HG02571 (cell line): ENCODE results near the gene LMBR1L.

Source experiments
- ATAC-seq: cut with Tn5 transposase; IDR thresholded peaks from one replicate; pipeline ENCODE4 v1.9.1; 2021; ENCODE audit warnings: mild to moderate bottlenecking, moderate library complexity; ENCODE audit not compliant: unreplicated experiment

LMBR1L gene

GRCh38 chr12:49121047-49121696 lies 10.5 kb upstream of the LMBR1L start:
- no peak for ATAC-seq

GRCh38 chr12:49111206-49111605 lies 559 bp upstream of the LMBR1L start:
- ATAC-seq = no peak

DNA sequence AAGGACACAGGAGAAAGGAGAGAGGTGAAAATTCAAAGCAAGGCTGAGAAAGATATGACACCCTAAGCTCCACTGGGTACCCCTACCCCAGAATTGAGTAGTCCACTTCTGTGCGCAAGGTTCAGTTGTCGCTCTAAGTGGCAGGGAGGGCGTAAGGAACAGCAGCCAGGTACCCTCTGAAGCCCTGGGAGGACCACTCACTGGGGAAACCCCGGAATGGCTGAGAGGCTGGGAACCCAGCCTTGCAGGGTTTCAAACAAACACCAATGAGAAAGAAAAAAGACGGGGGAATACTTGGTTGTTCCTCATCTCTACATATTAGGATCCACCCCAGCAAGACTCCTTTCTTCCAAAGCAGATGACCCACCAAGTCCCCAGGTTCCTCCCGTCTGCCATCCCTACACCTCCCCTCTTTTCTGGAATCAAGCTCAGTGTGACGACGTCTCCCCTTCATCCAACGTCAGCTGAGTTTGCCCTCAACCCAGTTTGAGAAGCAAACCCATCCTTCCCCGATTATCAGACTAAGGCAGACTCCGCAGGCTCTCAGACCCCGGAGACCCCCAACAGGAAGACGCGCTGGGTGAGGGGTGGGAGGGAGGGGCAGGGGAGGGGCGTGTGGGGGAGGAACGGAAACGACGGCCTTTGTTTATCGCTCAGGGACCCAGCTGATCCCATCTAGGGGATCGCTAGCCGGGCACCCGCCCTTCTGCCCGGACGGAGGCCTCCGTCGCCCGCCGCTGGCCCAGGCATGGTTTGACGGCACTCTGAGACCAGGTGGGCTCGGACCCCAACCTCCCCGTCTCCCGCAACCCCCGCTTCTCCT lies 795 bp downstream of the LMBR1L start:
- no peak for ATAC-seq

GRCh38 chr12:49108958-49109404 lies 1.7 kb downstream of the LMBR1L start:
- no peak for ATAC-seq

GRCh38 chr12:49105504-49106084 lies 5.1 kb downstream of the LMBR1L start:
- no peak for ATAC-seq

DNA sequence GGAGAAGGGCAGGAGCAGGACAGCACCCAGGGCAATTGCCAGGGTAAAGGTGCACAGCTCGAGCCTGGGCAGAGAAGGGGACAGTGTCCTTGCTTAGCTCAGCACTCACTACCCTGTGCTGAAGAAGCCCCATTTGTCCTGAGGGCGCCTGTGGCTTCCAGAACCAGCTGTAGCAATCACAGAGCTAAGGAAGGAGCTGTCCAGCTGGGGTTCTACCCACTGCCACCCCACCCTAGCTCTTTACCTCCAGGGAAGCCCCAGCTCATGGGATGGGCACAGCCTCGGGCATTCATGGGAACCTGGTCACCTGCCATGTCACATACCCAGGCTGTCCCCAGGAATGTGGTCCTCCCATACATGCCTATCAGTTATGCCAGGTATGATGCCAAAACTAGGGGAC lies 5.8 kb downstream of the LMBR1L start:
- no peak for ATAC-seq

DNA sequence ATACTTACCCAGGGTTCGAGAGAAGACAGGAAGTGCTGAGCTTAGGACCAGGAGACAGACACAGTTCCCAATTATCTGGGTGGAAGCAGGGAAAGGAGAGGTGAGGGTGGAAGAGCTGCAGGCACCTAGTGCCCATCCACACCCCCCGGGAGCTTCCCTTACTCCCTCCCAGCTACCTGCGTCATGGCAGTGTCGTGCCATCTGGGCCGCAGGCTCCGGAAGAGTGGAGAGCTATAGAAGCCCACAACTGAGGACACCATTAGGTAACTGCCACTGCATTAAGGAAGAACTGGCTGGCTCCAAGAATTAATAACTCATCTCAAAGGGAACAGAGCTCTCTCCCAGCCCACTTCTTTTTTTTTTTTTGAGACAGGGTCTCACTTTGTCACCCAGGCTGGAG lies 10.3 kb downstream of the LMBR1L start:
- ATAC-seq = no peak

- ATAC-seq = no peak
Observed at GRCh38 chr12:49098703-49099102, 11.9 kb downstream of the LMBR1L start.

DNA sequence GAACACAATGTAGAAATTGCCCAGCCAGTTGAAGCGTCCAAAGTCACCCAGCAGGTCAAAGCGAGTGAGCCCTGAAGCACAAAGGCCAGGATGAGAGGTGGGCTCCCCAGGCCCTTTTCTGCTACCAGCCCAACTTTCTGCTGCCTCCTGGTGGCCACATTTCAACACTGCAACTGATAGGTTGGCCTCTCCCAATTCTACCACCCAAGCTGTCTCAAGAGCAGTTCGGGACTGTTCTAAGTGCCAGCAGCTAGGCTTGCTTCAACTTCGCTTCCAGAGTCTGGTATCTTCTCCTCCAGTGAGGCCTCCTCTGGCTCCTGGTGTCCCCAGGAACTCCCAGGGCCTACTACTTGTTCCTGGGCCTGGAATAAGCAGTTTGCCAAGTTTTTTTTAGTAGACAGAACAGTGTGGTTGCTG lies 12.6 kb downstream of the LMBR1L start:
- no peak for ATAC-seq

GRCh38 chr12:49097381-49097780 lies 13.3 kb downstream of the LMBR1L start:
- ATAC-seq = no peak

DNA sequence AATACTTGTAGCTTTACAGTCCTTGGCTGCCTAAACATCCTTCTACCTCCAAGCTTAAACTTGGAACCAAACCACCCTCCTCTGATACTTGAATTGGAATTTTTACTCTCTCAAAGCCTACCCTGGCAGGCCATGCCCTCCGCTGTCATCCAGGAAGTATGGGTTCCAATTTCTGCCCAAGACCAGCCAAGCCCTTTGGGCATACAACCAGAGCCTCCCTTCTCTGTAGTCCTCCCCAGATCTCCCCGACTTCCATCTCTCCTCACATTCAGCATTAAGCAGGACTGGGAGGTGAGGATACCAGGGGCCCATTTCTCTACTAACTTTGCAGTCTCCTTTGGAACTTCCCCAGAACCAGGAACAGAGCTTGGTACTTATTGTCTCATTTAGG lies 15.7 kb downstream of the LMBR1L start:
- no peak for ATAC-seq

DNA sequence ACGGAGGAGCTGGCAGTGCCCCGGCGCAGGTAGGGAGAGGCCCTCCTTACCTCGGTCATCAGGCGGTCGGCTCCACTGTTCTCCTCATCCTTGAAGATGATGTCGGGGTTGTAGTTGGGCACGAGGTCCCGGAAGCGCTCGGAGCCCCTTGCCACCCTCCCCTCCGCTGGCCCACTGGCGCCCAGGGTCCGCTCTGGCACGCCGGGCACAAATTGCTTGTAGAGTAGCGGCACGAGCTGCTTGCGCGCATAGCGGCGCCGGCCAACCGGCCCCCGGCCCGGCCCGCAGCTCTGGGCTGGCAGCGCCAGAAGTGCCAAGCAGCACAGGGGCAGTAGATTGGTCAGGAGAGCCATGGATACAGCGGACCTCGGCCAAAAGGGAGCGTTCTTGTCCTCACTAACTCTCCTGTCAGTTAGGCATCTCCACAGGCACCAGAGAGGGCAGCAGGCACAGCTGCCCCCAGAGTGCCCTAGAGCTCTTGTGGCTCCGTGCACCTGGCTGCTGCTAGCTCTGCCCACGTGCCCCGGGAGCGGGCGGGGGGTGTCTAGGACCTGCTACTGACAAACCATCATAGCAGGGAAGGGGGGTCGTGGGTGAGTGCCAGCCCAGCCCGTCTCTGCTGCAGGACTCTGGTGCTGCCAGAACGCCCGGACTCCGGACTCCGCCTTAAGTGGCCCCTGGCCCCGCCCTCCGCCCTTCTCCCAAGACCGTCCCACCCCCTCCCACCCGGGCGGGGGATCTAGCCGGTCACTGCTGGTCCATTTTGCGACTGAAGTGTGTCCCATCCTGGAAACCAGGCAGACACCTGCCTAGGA lies 16.3 kb downstream of the LMBR1L start, which contains the start of gene DHH:
Gene DHH, minus strand, starts transcription at position 642 of the 815 bp plus-strand sequence. Its CDS starts 289 bp downstream, at position 353.
- no peak for ATAC-seq

- no peak for ATAC-seq
Observed at GRCh38 chr12:49093792-49094159, 16.9 kb downstream of the LMBR1L start.

- ATAC-seq = no peak
Observed at GRCh38 chr12:49092816-49093406, 17.7 kb downstream of the LMBR1L start.

DNA sequence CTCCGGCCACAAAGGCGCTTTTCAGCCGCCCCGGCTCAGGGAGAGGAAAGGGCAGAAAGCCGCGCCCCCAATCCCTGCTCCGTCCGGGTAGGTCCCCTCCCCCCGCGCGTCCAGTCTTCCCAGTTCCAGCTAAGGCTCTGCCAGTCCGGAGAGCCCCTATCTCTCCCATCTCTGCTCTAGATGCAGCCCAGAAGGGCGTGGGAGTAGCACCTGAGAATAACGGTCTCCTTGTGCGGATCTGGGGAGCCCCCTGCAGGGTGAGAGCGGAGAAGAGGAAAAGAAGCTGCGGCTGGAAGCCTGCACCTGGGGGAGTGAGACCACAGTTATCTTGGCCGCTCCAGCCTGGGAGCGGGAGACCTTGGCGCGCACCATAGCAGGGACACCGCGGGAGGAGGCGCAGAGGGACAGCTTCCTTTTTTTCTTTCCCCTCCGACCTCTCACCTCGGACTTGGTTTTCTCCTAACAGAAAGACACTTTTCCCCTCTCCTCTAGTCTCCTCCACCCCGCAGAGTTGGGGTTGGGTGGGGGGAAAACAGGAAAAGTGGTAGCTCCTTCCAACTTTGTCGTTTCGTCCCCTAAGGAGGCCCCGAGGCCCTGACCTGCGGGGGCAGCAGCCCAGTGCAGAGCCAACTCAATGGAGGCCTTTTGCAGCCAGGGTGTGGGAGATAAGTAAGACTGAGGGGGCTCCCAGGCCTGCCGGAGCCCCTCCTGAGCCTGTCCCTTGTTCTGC lies 18.4 kb downstream of the LMBR1L start:
- no peak for ATAC-seq

GRCh38 chr12:49091836-49092085 lies 18.9 kb downstream of the LMBR1L start:
- no peak for ATAC-seq

DNA sequence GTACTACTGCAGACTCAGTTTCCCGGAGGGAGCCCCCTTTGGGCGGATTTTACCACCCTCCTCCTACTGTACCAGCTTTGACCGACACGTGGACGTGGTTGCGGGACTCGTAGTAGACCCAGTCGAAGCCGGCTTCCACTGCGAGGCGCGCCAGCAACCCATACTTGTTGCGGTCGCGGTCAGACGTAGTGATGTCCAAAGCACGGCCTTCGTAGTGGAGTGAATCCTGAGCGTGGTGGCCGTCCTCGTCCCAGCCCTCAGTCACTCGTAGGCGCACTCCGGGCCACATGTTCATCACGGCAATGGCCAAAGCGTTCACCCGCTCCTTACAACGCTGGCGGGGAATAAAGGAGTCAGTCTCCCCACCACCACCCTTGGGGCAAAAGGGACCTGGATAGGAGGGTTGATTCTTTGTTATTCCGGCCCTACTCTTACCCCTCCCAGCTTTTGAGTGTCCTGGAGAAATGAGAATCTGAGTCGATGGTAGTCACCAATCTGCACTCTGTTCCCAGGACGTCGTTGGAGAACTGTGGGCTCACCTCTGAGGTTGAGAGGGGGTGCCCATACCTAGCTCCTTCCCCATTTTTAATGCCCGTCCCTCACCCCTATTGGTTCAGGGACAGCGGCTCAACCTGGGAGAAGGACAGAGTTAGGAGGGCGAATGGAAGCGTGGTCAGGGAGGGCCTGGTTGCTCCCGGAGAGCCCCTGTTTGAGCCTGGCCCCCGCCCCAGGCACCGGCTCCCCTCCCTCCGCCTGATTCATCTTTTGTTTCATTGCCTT lies 19.4 kb downstream of the LMBR1L start:
- no peak for ATAC-seq

GRCh38 chr12:49089821-49090773 lies 20.6 kb downstream of the LMBR1L start:
- no peak for ATAC-seq
